PC-9 (cell line): ENCODE data around the gene KCNN3. TPM values are rescaled to one million over a fixed set of nuclear protein-coding genes. Genes with fewer than 3 reads are reported as not detected.

Experiments used
- BruUV-seq: library from RNA; stranded (reverse); fragments of 400-500 nt; replicated peaks from 2 replicates; lab custom pipeline; 2021; lab: Mats Ljungman, UMichigan
- CTCF ChIA-PET: fragments of 300-600 bp; sonication (Branson Sonifier 250); formaldehyde crosslinking; loops from one replicate; lab custom pipeline; 2022; ENCODE audit warnings: antibody characterized with exemption; lab: Charles Lee
- POLR2A ChIA-PET: fragments of 300-600 bp; sonication (Branson Sonifier 250); formaldehyde crosslinking; loops from one replicate; lab custom pipeline; 2022; ENCODE audit warnings: antibody characterized with exemption; ENCODE audit not compliant: unreplicated experiment; lab: Charles Lee
- DNase-seq, 2 experiments: peaks; one replicate each; pipeline versions ENCODE4 v3.0.0 to v3.0.0-alpha.2; 2015 to 2022; ENCODE audit warnings: mixed read lengths in 1 of 2
- H2AFZ ChIP-seq: fragments of 200-600 bp; sonication (generic); 2 replicates; pipeline ENCODE4 v1.8.1; 2017; ENCODE audit warnings: antibody characterized with exemption
- H3F3A ChIP-seq: fragments of 200-600 bp; sonication (generic); 2 replicates; pipeline ENCODE4 v1.8.1; 2017; ENCODE audit warnings: antibody characterized with exemption, mild to moderate bottlenecking, low read depth; ENCODE audit not compliant: insufficient read depth
- H3K27ac ChIP-seq: fragments of 200-600 bp; sonication (generic); 2 replicates; pipeline ENCODE4 v1.6.1; 2016; ENCODE audit warnings: mixed run types
- H3K27me3 ChIP-seq: fragments of 200-600 bp; sonication (generic); 2 replicates; pipeline ENCODE4 v1.6.1; 2016; ENCODE audit warnings: low read depth, mixed run types; ENCODE audit not compliant: insufficient read depth
- H3K36me3 ChIP-seq: fragments of 200-600 bp; sonication (generic); 2 replicates; pipeline ENCODE4 v1.6.1; 2016; ENCODE audit warnings: low read depth, mixed run types
- H3K4me1 ChIP-seq: fragments of 200-600 bp; sonication (generic); replicated peaks from 2 replicates; pipeline ENCODE4 v1.6.1; 2016; ENCODE audit warnings: mixed run types; ENCODE audit not compliant: insufficient read depth
- H3K4me2 ChIP-seq: fragments of 200-600 bp; sonication (generic); 2 replicates; pipeline ENCODE4 v1.6.1; 2017; ENCODE audit warnings: mixed run types
- H3K4me3 ChIP-seq: fragments of 200-600 bp; sonication (generic); 2 replicates; pipeline ENCODE4 v1.6.1; 2016; ENCODE audit warnings: mixed run types
- H3K79me2 ChIP-seq: fragments of 200-600 bp; sonication (generic); 2 replicates; pipeline ENCODE4 v1.6.1; 2017; ENCODE audit warnings: low read depth, mixed run types
- H3K9me2 ChIP-seq: fragments of 200-600 bp; sonication (generic); 2 replicates; pipeline ENCODE4 v1.8.1; 2017; ENCODE audit warnings: mild to moderate bottlenecking; ENCODE audit not compliant: insufficient read depth
- H3K9me3 ChIP-seq: fragments of 200-600 bp; sonication (generic); 2 replicates; pipeline ENCODE4 v1.8.1; 2016; ENCODE audit warnings: low read depth; ENCODE audit not compliant: insufficient read depth
- H4K20me1 ChIP-seq: fragments of 200-600 bp; sonication (generic); 2 replicates; pipeline ENCODE4 v1.8.1; 2017; ENCODE audit not compliant: insufficient read depth
- CTCF ChIP-seq: fragments of 200-600 bp; sonication (generic); conservative IDR thresholded peaks from 2 replicates; pipeline ENCODE4 v1.6.1; 2017; ENCODE audit warnings: mixed run types, antibody characterized with exemption, mild to moderate bottlenecking, moderate library complexity
- EZH2 ChIP-seq: fragments of 200-600 bp; sonication (generic); IDR thresholded peaks from 2 replicates; pipeline ENCODE4 v1.8.0; 2017; ENCODE audit warnings: antibody characterized with exemption, low read depth
- intact Hi-C: fragments of 100-400 bp; cut with micrococcal nuclease; formaldehyde crosslinking; loops from one replicate; pipeline ENCODE4 v1.10.0; 2022; ENCODE audit not compliant: unreplicated experiment
- total RNA-seq: library from RNA; stranded (reverse); gene quantifications from 2 replicates; pipeline ENCODE4 v1.2.3, GENCODE V29; 2021

KCNN3 gene
- total RNA-seq, 1 experiment from 2014 or later = 1.1 TPM

GRCh38 chr1:154710106-154710505, 160.0 kb downstream of the KCNN3 start:
- H3K4me3 ChIP-seq = no peak overlapping the region
- no peaks in the 10 kb centered on the region for H4K20me1 ChIP-seq
- H3K36me3 ChIP-seq = no peaks in the 10 kb centered on the region
- H3K79me2 ChIP-seq = no peaks in the 10 kb centered on the region
- intact Hi-C loops = no loop called here
- CTCF ChIA-PET = no interaction called here
- H3K4me1 ChIP-seq = no peaks in the 10 kb centered on the region
- peaks cover 62% of the 10 kb centered on the region for H3K27me3 ChIP-seq
- no peak for DNase-seq
- no TSS peak for BruUV-seq
- H3K9me2 ChIP-seq = no peaks in the 10 kb centered on the region
- POLR2A ChIA-PET = no interaction called here
- H2AFZ ChIP-seq = no peak overlapping the region
- no peaks in the 10 kb centered on the region for H3K9me3 ChIP-seq
- H3F3A ChIP-seq = peaks cover 5% of the 10 kb centered on the region; the same call in 1 of the 2 replicates
- no peak overlapping the region for H3K27ac ChIP-seq
- no peak overlapping the region for H3K4me2 ChIP-seq
- TF ChIP-seq CTCF (no peak), EZH2 (no peak)

- no peak for TF ChIP-seq EZH2
- TF ChIP-seq CTCF = no peak
- no peak overlapping the region for H3K4me3 ChIP-seq
- no peaks in the 10 kb centered on the region for H3K79me2 ChIP-seq
- intact Hi-C loops = no loop called here
- DNase-seq = no peak
- H3K36me3 ChIP-seq = no peaks in the 10 kb centered on the region
- H3K27ac ChIP-seq = no peak overlapping the region
- ChIA-PET POLR2A (no interaction called here), CTCF (interaction anchor here (1.2 kb wide), 1 partner anchor 40 kb away, joined by 17 read pairs; no protein-coding TSS in a partner anchor)
- H3K9me3 ChIP-seq = no peaks in the 10 kb centered on the region
- H3K4me2 ChIP-seq = no peak overlapping the region
- no peak overlapping the region for H2AFZ ChIP-seq
- no peaks in the 10 kb centered on the region for H3K4me1 ChIP-seq
- H4K20me1 ChIP-seq = no peaks in the 10 kb centered on the region
- no peaks in the 10 kb centered on the region for H3F3A ChIP-seq
- H3K9me2 ChIP-seq = no peaks in the 10 kb centered on the region
- no TSS peak for BruUV-seq
- peaks cover 82% of the 10 kb centered on the region for H3K27me3 ChIP-seq
Measured at GRCh38 chr1:154707901-154708463, 162.1 kb downstream of the KCNN3 start.

- Histone ChIP-seq H3K4me1 (no peaks in the 10 kb centered on the region), H3K36me3 (no peaks in the 10 kb centered on the region), H3K9me3 (no peaks in the 10 kb centered on the region), H3K9me2 (no peaks in the 10 kb centered on the region), H2AFZ (no peak overlapping the region), H3K4me3 (no peak overlapping the region), H3K27ac (no peak overlapping the region), H3K79me2 (no peaks in the 10 kb centered on the region), H3K27me3 (peaks cover 76% of the 10 kb centered on the region), H3F3A (no peaks in the 10 kb centered on the region), H4K20me1 (no peaks in the 10 kb centered on the region), H3K4me2 (no peak overlapping the region)
- ChIA-PET CTCF (interaction anchor here (1.2 kb wide), 1 partner anchor 41 kb away, joined by 17 read pairs; no protein-coding TSS in a partner anchor), POLR2A (no interaction called here)
- no TSS peak for BruUV-seq
- TF ChIP-seq CTCF = no peak
- no peak for TF ChIP-seq EZH2
- intact Hi-C loops = no loop called here
- DNase-seq = no peak
Measured at GRCh38 chr1:154706851-154707250, 163.2 kb downstream of the KCNN3 start.
